IMR-90 (cell line): ENCODE data around the gene THBS1.

Experiments
- MAZ ChIP-seq: IDR thresholded peaks from 2 replicates; pipeline ENCODE4 v1.6.1; 2012; ENCODE audit warnings: low read depth, mild to moderate bottlenecking, low read length, improper control_type of control experiment, moderate library complexity, borderline replicate concordance
- TF ChIP-seq, protein P1 (sequence below): conservative IDR thresholded peaks from 2 replicates; pipeline ENCODE4 v1.5.1; 2012; ENCODE audit warnings: mild to moderate bottlenecking, low read depth, low read length, improper control_type of control experiment

DNA sequence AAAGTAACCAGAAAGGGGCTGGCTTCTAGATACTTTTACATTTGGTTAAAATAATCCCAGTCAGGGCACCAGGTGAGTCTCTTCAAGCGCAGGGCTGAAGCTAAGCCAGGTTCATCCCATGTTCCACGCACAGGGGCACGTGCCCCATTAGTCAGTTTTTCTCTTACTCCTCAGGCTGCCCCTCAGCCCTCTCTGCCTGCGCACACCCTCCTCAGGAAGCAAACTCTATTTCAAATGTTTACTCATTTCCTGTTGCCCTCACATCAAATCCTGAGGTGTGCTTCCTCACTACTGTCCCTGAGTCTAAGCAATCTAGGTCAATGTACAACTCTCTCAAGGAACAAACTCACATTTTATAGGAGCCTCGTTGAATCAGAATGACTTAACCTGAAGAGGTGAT, 48.5 kb downstream of the THBS1 start:
- TF ChIP-seq, protein P1, sequence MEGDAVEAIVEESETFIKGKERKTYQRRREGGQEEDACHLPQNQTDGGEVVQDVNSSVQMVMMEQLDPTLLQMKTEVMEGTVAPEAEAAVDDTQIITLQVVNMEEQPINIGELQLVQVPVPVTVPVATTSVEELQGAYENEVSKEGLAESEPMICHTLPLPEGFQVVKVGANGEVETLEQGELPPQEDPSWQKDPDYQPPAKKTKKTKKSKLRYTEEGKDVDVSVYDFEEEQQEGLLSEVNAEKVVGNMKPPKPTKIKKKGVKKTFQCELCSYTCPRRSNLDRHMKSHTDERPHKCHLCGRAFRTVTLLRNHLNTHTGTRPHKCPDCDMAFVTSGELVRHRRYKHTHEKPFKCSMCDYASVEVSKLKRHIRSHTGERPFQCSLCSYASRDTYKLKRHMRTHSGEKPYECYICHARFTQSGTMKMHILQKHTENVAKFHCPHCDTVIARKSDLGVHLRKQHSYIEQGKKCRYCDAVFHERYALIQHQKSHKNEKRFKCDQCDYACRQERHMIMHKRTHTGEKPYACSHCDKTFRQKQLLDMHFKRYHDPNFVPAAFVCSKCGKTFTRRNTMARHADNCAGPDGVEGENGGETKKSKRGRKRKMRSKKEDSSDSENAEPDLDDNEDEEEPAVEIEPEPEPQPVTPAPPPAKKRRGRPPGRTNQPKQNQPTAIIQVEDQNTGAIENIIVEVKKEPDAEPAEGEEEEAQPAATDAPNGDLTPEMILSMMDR = no peak
- no peak for TF ChIP-seq MAZ
